Mucosa of gallbladder (tissue), 1 donor: Measurements from ENCODE around the gene CADM3. TPM values are rescaled to one million over a fixed set of nuclear protein-coding genes. Genes with fewer than 3 reads are reported as not detected.

Experiments used
- DNase-seq: peaks from one replicate; pipeline ENCODE4 v3.0.0-alpha.2; 2020; ENCODE audit warnings: low spot score
- total RNA-seq: library from RNA; stranded (reverse); gene quantifications from one replicate; pipeline ENCODE4 v1.2.1, GENCODE V29; 2021
- donor health status: DM: no; HTN: no; CAD: no.

Gene CADM3, protein sequence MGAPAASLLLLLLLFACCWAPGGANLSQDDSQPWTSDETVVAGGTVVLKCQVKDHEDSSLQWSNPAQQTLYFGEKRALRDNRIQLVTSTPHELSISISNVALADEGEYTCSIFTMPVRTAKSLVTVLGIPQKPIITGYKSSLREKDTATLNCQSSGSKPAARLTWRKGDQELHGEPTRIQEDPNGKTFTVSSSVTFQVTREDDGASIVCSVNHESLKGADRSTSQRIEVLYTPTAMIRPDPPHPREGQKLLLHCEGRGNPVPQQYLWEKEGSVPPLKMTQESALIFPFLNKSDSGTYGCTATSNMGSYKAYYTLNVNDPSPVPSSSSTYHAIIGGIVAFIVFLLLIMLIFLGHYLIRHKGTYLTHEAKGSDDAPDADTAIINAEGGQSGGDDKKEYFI
- total RNA-seq: 5.2 TPM

DNA sequence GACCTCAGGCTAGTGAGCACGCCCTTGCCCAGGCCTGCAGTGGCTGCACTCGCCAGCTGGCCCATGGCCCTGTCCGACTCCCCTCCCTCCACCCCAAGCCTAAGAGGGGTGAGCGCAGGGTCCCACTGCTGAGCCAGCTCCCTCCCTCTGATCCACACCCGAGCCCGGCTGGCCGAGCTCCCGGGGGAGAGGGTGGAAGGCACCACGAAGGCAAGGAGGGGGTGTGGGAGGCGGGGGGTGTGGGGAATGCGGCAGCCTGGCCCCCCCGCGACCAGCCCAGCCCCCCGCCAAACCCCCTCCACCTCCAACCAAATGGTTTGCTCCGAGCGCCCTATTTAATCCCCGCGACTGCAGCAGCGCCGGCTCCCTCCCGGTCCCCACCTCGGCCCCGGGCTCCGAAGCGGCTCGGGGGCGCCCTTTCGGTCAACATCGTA is at the start of gene CADM3:
CADM3 (plus strand) TSS at position 362 of the 434 bp plus-strand sequence. CDS start 151 bp downstream, outside the sequence.
- DNase-seq: no peak

DNA sequence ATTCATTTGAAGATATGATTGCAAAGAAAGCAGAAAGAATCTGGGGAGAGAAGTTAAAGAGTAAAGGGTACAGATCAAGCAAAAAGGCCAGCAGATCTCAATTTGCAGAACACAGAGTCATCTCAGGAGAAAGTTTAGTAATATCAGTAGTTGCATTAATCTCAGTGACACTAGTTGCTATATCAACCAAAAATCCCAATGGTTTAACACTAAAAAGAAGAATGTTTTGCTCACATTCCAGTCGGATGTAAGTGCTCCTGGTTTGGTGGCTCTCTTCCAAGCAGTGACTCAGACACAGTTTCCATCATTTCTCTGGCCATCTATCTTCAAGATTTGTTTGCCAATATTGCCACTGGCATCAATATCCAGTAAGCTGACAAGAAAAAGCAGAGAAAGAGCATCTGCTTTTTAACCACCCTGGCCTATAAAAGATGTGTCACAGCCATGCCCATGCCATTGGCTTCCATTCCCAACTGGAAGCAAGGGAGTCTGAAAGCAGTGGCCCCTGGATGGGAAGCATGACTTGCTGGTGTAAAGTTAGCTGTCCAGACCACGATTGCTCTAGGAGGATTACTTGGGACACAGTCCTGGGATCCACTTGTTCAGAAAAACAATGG is 49.3 kb upstream of the CADM3 start:
- no peak for DNase-seq

DNA sequence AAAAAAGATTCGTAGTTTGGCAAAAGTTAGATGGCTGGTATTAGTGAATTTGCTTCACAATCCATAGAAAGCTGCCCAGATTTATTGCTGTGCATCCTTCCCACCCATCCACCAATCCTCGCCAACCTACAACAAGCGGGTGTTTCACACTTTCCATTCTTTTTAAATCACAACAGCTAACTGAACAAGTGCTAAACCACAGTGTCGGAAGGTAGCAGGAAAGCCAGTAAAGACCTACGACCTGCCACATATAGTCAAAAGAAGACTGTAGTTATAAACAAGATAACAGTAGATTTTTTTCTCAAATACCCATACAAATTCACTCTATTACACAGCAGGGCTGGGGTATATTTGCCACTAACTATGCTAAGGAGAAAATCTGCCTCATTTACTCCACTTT is 47.8 kb upstream of the CADM3 start:
- no peak for DNase-seq

DNA sequence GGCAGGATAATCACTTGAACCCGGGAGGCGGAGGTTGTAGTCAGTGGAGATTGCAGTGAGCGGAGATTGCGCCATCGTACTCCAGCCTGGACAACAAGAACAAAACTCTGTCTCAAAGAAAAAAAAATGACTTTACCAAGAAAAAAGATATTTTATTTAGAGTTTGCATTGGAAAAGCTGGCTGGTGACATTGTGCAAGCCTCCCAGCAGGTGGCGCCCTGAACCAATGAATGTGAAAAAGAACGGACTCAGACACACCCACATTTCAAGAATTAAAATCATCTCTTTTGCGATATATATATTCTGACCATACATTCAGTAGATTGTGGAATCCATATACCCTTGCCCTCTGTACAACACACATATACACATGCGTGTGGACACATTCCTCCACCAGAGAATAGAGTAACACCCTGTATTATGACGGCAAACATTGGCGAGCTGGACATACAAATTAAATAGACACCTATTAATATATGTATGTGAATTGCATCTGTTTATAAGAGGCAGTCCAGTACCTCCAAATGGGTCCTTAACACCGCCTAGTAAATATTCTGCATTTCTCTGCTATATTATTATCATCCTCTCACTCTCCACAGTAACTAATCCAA is 39.0 kb upstream of the CADM3 start:
- DNase-seq: peak; percentile 27

DNA sequence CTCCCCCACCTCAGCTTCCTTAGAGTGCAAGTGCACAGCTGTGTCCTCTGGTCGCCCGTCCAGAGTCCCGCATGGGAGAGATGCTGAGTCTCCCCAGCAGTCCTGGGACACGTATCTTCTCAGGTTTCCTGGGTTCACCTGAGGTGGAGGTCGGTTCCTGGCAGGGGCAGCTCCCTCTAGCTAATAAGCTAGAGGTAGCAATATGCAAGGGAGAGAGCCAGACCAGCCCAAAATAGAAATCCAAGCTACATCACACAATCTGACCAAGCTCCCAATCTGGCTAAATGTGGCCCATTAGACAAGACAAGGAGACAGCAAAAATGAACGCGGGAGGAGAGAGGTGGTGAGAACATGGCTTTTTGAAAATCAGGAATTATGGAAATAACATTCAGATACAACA is 30.9 kb upstream of the CADM3 start:
- no peak for DNase-seq

DNA sequence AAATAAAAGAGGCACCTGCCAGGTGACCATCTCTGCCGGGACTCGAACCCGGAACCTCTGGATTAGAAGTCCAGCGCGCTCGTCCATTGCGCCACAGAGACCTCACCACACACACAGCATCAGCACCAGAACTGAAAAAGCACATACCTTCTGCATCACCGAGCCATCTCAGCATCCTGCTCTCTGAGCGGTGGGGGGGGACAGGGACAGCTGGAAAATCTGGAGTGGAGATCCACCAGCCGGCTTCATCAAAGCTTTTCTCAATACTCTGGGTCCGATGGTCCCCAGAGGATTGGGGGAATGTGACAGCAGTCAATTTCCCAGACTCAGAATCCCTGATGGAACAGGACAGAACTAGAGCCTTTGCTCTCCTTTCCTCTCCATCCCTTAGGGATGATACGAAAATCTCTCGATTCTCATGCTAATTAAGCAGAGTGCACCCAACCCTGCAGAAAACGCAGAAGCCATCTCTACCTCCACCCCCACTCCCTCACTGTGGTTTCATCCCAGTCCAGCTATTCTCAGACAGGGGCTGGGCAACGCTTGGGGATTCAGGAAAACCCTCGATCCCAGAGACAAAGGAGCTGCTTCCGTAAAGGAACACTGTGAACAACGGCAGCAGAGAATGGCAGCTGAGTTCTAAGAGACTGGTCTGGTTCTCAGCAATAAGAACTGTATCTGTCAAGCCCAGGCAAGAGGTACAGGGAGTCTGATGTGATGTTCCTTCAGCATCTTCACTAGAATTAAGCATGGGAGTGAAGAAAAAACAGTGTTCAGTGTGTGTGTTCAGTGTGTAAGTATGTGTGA is 29.6 kb upstream of the CADM3 start:
- no peak for DNase-seq

DNA sequence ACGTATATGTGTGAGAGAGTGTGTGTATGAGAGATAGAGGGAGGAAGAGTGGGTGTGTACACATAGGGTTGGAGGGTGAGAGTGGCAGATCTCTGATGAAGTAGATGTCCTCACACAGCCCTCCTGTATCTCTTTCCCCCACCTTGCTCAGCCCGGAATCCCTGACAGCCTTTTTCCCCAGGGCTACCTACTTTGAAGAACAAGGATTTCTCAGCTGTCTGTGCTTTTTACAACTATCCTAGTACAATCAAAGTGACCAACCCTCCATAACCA is 29.1 kb upstream of the CADM3 start:
- no peak for DNase-seq

DNA sequence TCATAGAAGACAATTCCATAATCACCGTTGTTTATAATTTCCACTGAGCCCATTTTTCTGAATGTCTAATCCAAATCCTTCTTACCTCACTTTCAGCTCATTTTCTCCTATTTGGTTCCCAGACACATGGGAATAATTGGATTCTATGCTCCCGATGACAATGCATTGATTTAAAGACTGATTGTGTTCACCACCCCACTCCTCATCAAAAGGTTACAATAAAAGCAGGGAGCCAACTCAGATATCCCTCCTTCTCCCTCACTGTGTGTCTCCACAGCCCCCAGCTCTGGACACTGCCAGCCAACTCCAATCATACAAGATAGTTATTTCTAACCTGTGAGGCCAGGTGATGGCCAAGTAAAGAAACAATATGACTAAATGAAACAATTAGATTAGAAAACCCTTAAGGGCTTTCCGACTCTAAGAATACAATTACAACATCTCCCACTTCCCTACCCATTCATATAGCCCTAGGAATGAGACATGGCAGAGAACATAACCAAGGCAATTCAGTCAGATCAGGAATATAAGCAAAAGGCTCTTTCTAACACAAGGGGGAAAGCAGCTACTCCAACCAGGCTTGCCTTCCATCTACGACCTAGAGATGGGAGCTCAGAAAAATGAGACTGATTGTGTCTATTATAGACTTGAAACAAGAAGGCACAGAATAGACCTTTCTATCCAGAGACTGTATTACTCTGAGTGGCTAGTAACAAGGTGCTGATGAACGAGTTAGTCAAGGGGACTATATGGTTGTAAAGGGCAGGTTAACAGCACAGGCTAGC is 28.5 kb upstream of the CADM3 start:
- DNase-seq: no peak

DNA sequence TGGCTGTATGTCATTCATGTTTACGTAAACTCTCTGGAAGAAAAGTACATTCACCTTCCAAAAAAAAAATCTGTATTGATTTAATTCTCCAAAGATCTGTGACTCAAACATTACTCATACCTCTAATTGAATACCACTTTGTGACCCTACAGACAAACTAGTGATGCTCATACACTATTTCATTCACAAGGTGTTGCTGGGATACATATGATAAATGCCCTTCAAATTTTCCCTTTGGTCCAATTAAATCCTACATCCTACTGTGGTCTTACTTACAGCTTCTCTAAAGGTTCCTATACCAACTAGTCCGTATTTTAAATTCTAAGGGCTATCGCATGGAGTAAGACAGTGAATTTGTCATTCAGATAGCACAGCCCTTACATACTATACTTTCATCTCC is 26.8 kb upstream of the CADM3 start:
- DNase-seq: no peak

DNA sequence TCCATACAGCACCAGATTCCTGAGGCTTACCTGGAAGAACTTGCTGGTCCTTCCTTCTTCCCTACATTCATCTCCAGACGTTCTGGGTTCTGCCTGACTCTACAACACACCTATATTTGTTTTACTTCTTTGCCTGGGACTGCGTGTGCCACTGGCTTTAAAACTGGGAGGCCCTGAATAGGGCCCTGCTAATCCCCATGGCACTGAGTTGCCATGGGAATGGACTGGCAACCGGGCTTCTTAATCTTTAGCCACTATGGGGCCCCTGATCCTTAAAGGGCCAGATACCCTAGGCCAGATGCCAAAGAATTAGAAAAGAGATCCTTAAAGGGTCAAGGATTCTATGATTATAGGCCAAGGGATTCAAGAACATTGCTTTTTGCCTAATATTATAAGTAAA is 24.4 kb upstream of the CADM3 start:
- DNase-seq: no peak

DNA sequence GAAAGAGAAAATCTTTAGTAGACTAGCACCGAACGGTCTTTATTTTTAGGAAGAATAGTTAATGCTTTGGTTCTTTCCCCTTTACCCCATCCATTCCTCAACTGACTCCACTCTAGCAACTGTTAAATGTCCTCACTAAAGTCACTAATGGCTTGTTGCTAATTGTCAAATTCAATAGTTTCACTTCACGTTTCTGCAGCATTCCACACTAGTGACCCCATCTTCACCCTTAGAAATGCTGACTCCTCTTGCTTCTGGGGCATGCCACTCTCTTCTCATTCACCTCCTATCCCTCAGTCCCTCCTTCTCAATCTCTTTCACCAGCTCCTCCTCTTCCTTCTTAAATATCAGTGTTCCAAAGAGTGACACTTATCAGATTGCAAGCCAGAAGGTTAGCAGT is 19.4 kb upstream of the CADM3 start:
- no peak for DNase-seq

DNA sequence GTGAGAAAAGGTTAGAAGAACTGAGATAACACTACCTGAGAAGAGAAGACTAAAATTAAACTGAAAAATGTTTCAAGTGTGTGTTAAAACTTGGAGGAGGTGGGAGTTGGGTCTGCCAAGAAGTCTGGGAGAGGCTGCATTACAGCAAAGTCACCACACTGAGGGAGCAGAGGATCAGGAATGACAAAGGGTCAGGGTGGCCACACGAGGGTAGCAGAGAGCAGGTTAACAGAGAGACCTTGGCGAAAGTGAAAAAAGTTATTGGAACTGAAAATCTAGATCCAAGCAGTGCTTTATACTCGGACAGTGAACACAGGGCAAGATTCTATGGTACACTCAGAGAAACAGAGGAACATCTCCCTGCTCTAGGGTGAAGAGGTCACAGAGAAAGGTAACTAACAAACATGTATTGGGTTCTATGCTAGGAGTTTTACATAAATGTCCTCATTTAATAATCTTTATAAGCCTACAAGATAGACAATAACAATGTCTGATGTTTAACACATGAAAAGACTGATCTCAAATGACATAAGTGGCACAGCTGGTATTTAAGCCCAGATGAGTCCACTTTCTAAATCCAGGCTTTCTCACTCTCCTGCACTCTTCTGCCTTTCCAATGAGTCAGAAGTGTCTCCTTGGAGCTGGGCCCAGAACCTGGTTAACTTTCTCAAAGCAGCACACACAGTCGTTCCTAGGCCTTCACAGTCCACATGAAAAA is 10.3 kb upstream of the CADM3 start:
- DNase-seq: peak; percentile 70

DNA sequence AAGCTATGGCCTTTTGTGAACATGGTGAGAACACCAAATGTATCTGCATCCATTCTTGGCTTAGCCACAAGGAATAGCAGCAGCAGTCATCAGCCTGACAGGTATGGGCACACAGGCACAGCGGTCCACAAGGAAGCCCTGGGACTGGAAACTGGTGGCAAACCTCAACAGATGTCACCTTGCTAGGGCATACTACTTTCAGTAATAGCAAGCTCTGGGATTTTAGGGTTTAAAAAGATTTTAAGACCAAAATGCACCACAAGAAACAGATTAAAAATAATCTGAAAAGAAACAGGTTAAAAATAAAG is 9.7 kb upstream of the CADM3 start:
- DNase-seq: no peak

DNA sequence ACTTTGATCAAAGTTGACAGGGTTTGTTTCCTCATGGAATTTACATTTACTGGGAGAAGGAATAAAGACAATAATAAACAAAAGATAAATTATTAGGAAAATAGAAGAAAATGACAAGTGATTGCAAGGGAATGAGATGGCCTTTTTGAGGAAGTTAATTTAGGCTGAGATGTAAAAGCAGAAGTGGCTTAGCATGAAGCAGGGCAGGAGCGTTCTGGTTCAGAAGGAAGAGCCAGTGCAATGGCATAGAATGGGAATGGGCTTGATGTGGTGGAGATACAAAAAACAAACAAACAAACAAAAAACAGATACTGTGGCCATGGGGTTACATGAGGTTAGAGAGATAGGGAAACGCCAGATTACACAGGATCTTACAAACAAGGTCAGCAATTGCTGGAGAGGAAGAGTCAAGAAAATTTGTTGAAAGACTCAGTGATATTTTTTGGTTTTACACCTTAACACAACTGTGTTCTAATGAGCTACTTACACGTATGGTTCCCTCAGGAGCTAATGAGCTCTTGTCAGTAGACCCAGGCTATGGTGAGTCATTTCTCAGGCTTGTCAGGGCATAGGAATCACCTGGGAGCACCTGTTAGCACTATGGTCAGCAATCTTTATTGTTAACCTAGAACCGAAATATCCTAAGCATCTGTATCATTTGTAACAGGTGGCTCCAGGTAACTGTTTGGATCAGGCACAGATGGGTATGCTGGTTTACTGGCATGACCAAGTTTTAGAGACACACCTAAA is 8.7 kb upstream of the CADM3 start:
- DNase-seq: no peak

DNA sequence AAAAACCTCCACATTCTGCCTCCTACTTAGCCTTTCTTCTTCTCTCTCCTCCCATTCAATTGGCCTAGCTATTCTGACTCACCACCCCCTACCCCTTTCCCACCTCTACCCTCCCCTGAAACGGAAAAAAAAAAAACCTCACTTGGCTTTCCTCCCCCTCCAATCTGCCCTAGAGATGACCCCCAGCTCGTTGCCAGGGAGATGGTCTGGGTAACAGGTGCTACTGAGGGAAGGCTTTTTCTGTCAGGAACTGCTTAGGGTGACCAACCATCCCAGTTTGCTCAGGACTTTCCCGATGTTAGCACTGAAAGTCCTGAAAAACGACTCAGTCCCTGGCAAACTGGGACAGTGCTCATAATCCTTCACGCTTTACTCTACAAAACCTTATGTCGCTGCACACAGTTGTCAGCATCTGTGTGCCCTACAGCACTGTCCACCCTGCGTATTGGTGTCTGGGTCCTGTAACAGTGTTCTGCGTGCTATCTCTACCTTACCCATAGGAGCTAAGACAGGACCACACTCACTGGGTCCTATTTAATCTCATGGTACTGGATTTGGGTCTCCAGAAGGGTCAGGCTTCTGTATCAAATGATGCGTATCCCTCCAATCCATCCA is 7.7 kb upstream of the CADM3 start:
- DNase-seq: no peak

DNA sequence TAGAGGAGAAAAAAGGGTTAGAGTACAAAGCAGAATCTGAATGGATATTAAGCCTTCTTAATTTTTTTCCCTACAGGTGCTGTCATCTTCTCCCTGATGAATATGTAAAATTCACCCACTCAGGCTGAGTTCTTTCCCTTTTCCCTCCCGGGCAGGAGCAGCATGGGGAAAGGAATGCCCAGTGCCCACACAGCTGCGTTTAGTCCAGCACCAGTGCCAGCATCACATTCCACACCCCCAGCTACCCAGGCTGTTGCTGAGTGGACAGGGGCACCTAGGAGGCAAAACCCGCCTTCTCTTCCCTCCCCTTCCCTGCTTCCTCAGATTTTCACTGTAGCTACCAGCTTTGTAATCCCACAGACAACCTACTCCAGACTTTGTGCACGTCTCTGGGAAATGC is 3.4 kb upstream of the CADM3 start:
- no peak for DNase-seq

DNA sequence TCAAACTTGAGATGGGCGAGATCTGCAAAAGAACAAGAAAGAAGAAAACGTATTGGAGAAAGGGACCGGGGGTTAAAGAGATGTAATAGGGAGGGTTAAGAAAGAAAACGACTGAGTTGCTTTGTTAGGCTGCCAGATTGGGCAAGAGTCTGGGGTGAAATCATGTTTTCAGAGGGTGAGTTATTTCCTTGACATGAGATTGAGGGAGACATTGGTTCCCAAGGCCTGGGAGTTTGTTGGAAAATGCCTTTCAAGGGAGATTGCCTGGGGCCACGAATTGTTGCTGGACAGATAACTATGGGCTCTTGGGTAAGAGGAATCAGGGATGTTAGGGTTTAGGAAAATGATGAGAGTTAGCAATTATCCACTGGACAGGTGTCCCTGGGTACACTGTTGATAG is 776 bp upstream of the CADM3 start:
- no peak for DNase-seq

DNA sequence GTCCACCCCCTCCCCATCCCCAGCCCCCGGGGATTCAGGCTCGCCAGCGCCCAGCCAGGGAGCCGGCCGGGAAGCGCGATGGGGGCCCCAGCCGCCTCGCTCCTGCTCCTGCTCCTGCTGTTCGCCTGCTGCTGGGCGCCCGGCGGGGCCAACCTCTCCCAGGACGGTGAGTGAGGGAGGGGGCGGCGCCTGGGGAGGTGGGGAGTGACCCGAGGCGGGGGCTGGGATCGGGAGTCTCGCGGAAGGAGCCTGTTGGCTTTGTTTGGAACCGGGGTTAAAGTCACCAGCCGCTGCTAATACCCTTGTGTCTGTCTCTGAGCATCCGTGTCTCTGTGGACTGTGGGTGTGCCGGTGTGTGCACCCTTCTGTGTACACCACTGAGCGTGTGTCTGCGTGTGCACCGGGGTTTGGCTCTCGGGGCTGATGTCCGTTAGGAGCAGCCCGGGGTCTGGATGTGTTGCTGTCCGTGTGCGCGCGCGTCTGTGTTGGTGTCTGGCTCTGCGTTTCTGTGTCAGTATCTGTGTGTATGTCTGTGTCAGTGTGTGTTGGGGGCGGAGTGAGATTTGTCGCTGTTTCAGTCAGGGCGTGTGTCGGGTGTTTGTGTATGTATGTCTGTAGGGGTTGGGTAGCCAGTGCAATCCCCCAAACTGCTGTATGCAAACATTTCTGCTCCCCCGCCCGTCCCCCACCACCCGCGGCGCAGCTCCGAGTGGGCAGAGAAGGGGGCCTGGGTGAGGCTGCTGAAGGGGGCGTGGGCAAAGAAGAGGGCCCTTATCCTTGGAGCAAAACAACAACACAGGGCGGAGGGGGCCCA is 480 bp downstream of the CADM3 start:
- DNase-seq: no peak

DNA sequence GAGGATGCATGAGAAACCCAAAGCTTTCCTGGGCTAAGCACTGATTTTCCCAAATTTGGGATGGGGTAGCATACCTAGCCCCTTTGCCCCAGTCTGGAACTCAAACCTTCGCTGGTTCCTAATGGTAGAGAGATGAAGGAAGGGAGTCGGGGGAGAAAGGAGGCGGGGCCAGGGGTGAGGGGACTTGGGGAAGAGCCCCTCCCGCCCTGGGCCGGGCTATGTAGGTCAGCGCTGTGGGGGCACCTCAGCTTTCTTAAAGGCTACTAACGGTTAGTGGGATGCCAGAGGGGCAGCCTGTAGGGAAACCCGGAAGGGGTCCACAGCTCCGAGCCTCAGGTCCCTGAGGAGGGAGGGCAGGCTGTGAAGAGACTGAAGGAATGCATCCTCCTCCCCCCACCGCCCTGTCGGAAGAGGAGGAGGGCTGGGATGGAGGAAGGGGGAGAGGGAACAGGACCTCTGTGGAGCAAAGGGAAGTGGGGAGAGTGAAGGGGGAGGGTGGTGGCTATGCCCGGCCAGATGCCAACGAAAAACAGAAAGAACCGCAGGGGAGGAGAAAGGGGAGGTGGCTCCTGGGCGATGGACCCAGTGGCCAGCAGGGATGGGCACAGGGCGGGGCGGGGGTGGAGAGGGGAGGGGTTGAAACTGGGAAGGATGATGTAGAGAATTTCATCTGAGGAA is 1.3 kb downstream of the CADM3 start:
- no peak for DNase-seq
